NCI-H2171 (cell line): ENCODE results near the gene HDGF.
A peak's percentile ranks its signal among the peaks of the same experiment; 100 is the strongest.

Source experiments
- DNase-seq: peaks from one replicate; lab custom pipeline; 2025; lab: John Stamatoyannopoulos, UW

HDGF gene

GRCh38 chr1:156725683-156726280 is 25.7 kb downstream of the HDGF start:
- peak; percentile 39 for DNase-seq

- DNase-seq = no peak
Observed at GRCh38 chr1:156721535-156721934, 29.9 kb downstream of the HDGF start.

- DNase-seq = no peak
Observed at GRCh38 chr1:156721131-156721530, 30.3 kb downstream of the HDGF start.

- peak; percentile 36 for DNase-seq
Observed at GRCh38 chr1:156717351-156717750, 34.1 kb downstream of the HDGF start.

GRCh38 chr1:156714830-156715229 is 36.6 kb downstream of the HDGF start:
- no peak for DNase-seq

- DNase-seq = no peak
Observed at GRCh38 chr1:156712626-156713025, 38.8 kb downstream of the HDGF start.

GRCh38 chr1:156711011-156711817 is 40.3 kb downstream of the HDGF start:
- no peak for DNase-seq

- peak; percentile 37 for DNase-seq
Observed at GRCh38 chr1:156709757-156710489, 41.6 kb downstream of the HDGF start.

GRCh38 chr1:156709031-156709430 is 42.4 kb downstream of the HDGF start:
- DNase-seq = no peak

- DNase-seq = no peak
Observed at GRCh38 chr1:156708218-156708661, 43.2 kb downstream of the HDGF start.

- no peak for DNase-seq
Observed at GRCh38 chr1:156707417-156708217, 43.9 kb downstream of the HDGF start.

- peak; percentile 38 for DNase-seq
Observed at GRCh38 chr1:156706657-156707416, 44.6 kb downstream of the HDGF start.

- peak; percentile 80 for DNase-seq
Observed at GRCh38 chr1:156705918-156706656, 45.4 kb downstream of the HDGF start.

- peak; percentile 41 for DNase-seq
Observed at GRCh38 chr1:156705321-156705917, 46.1 kb downstream of the HDGF start, which contains the start of gene CRABP2. Gene CRABP2 (minus strand): TSS chr1:156705583. CDS start chr1:156705446, 137 bp downstream.

GRCh38 chr1:156704930-156705320 is 46.5 kb downstream of the HDGF start:
- no peak for DNase-seq

- no peak for DNase-seq
Observed at GRCh38 chr1:156704166-156704711, 47.2 kb downstream of the HDGF start.

GRCh38 chr1:156703741-156704140 is 47.7 kb downstream of the HDGF start:
- DNase-seq = no peak

GRCh38 chr1:156703336-156703735 is 48.1 kb downstream of the HDGF start:
- DNase-seq = no peak

GRCh38 chr1:156700736-156701531 is 50.5 kb downstream of the HDGF start:
- no peak for DNase-seq
